Fibroblast of the conjunctiva (primary cell): Measurements from ENCODE around the gene PCK2.

Experiments used
- DNase-seq: peaks from one replicate; pipeline ENCODE4 v3.0.0-alpha.2; 2010; ENCODE audit warnings: low read depth

The PCK2 gene

GRCh38 chr14:24075485-24076301 lies 18.4 kb upstream of the PCK2 start:
- DNase-seq = no peak

GRCh38 chr14:24076302-24076601 lies 17.9 kb upstream of the PCK2 start:
- DNase-seq = no peak

DNA sequence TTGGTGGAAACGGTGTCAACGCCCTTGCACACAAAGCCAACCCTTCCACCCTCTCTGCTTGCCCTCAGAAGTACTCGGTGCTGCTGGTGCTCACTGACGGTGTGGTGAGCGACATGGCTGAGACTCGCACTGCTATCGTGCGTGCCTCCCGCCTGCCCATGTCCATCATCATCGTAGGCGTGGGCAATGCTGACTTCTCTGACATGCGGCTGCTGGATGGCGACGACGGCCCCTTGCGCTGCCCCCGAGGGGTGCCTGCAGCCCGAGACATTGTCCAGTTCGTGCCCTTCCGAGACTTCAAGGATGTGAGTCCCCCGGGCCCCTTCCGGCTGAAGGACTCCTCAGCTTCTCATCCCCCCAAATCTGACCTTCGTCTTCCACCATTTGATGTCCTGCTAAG lies 17.0 kb upstream of the PCK2 start:
- no peak for DNase-seq

GRCh38 chr14:24078146-24078545 lies 16.0 kb upstream of the PCK2 start:
- no peak for DNase-seq

DNA sequence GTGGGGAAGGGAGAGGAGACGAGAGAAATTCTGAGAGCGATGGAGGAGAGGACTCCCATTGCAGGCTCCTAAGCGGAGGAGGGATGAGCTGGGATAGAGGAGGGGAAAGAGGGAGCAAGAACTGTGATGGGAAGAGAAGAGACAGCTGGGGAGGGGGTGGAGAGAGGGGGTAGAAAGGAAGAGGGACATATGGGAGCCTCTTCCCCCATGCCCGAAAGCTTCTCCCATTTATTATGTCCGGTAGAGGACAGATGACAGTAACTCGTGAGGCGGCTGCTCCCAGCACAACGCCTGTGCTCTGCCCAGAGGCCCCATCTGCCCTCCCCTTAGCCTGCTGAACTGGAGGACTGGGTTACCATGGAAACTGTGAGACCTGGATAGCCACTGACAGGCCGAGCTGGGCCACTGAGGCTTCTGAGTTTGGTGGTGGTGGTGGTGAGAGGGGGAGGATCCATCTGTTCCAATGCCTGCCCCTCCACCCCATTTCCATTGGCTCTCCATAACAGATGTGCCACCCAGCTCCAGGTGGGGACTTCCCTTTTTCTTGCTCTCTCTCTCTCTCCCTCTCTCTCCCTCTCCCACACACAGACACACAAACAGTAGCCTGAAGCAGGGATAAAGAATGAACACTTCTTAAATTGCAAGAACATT lies 14.5 kb upstream of the PCK2 start:
- no peak for DNase-seq

- no peak for DNase-seq
These were observed 14.0 kb upstream of the PCK2 start for GRCh38 chr14:24080142-24080530.

- DNase-seq = no peak
These were observed 13.0 kb upstream of the PCK2 start for GRCh38 chr14:24080888-24081738.

GRCh38 chr14:24081739-24082211 lies 12.3 kb upstream of the PCK2 start:
- DNase-seq = no peak

GRCh38 chr14:24082411-24083080 lies 11.6 kb upstream of the PCK2 start:
- no peak for DNase-seq

DNA sequence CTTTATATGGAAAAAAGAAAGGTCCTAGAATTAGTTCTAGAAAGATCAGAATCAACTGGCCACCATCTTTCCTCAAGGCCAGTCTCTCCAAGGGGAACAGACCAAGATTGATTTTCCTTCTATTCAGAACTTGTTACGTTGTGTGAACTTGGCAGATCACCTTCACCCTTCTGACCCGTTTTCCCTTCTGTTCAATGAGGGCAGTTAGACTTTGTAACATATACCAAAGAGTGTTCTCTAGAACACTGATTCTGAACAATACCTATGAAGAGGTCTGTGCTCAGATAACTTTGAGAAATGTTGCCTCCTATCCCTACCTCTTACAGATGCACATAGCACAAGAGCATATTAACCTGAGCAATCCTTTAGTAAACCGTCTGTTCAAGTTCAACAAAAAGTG lies 10.6 kb upstream of the PCK2 start:
- DNase-seq = no peak

DNA sequence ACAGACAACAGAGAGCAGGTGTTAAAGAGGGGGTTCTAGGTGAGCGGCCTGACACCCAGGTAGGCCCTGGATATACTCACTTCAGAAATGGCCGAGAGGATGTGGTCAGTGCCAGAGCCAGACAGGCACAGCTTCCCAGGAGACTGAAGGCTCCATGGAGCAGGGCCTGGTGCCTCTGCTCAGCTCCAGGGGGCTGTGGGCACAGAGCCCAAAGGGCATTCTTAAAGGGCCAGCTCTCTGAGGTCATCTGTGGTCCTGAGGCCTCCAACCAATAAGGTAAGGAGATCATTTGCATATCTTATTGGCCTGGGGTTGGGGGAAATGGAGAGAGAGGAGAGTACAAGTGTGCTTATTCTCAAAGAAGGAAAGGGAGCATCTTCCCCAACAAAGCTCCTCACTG lies 9.7 kb upstream of the PCK2 start:
- DNase-seq = no peak

- DNase-seq = no peak
These were observed 8.9 kb upstream of the PCK2 start for GRCh38 chr14:24085215-24085614.

- DNase-seq = no peak
These were observed 7.7 kb upstream of the PCK2 start for GRCh38 chr14:24086193-24086955.

- no peak for DNase-seq
These were observed 7.1 kb upstream of the PCK2 start for GRCh38 chr14:24087004-24087403.

GRCh38 chr14:24088095-24088494 lies 6.0 kb upstream of the PCK2 start:
- no peak for DNase-seq

GRCh38 chr14:24089890-24090289 lies 4.2 kb upstream of the PCK2 start:
- DNase-seq = no peak

- no peak for DNase-seq
These were observed 2.0 kb upstream of the PCK2 start for GRCh38 chr14:24092110-24092504.

DNA sequence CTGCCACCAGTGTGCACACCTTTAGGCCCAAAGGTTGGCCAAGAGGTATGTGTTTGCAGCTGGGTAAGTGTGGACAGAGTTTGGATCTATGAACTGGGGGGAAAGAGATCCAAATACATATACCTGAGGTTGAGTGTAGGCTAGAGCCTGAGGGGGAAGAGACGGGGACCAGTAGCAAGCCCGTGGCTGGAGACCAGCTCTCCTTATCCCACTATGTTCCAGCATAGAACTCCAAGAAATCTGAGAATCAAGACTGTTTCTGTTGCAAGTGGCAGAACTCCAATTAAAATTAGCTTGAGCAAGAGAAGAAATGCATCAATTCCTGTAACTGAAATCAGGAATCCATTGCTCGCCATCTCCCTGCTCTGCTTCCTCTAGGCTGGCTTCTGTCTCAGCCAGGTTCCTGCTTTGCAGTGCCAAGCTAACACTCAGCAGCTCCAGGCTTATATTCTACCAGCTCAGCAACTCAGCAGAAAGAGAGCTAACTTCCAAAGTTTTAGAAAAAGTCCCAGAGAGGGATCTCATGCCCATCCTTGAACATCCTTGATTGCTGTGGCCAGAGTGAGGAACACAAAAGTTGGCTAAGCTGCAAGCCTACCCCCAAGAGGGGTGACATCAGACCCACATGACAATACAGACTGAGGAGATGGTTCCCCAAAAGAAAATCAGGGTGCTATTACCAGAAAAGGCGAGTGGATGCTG lies 1.5 kb upstream of the PCK2 start:
- no peak for DNase-seq

- DNase-seq = no peak
These were observed 757 bp upstream of the PCK2 start for GRCh38 chr14:24093207-24093900.

- DNase-seq = no peak
These were observed 745 bp downstream of the PCK2 start for GRCh38 chr14:24094841-24095270.
